Sigmoid colon (tissue), 4 donors: ENCODE results near the gene TXNDC2.

Source experiments
- POLR2A ChIP-seq, 2 donors: fragments of 450-650 bp; IDR thresholded peaks; one replicate each; pipeline ENCODE4 v1.6.1; 2016; ENCODE audit warnings: antibody characterized with exemption in 2 of 2, mild to moderate bottlenecking in 2 of 2, moderate library complexity in 2 of 2
- POLR2AphosphoS5 ChIP-seq, 4 donors: sonication (generic); formaldehyde crosslinking; IDR thresholded peaks; one replicate each; pipeline ENCODE4 v1.6.1; 2017; ENCODE audit warnings: antibody characterized with exemption in 4 of 4
- TF ChIP-seq, protein P1 (sequence below), 4 experiments: fragments of 450-650 bp in 3 of 4; fragments of 200-600 bp in 1 of 4; IDR thresholded peaks; one replicate each; pipeline ENCODE4 v1.5.1; 2016 to 2019; ENCODE audit warnings: antibody characterized with exemption in 4 of 4, mild to moderate bottlenecking in 3 of 4, moderate library complexity in 2 of 4

GRCh38 chr18:9851511-9851910 lies 34.3 kb upstream of the TXNDC2 start:
- TF ChIP-seq POLR2A (IDR thresholded peaks at IDR 0.05) (no peak), POLR2AphosphoS5 (IDR thresholded peaks at IDR 0.05) (peak in 1 of 4 donors; percentile 41)
- TF ChIP-seq, protein P1, sequence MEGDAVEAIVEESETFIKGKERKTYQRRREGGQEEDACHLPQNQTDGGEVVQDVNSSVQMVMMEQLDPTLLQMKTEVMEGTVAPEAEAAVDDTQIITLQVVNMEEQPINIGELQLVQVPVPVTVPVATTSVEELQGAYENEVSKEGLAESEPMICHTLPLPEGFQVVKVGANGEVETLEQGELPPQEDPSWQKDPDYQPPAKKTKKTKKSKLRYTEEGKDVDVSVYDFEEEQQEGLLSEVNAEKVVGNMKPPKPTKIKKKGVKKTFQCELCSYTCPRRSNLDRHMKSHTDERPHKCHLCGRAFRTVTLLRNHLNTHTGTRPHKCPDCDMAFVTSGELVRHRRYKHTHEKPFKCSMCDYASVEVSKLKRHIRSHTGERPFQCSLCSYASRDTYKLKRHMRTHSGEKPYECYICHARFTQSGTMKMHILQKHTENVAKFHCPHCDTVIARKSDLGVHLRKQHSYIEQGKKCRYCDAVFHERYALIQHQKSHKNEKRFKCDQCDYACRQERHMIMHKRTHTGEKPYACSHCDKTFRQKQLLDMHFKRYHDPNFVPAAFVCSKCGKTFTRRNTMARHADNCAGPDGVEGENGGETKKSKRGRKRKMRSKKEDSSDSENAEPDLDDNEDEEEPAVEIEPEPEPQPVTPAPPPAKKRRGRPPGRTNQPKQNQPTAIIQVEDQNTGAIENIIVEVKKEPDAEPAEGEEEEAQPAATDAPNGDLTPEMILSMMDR (IDR thresholded peaks at IDR 0.05): no peak
